Inferior parietal cortex (tissue), 1 donor: ENCODE data around the gene TUBA4A.
A peak's percentile ranks its signal among the peaks of the same experiment; 100 is the strongest.
"Not testable (repeated sequence)": the region's sequence is repeated elsewhere in the genome, so short reads cannot be mapped to it uniquely, and the experiment has no call there.

Experiments
- DNase-seq: peaks from one replicate; pipeline ENCODE4 v3.0.0-alpha.2; 2016; ENCODE audit errors: extremely low spot score

The TUBA4A gene

DNA sequence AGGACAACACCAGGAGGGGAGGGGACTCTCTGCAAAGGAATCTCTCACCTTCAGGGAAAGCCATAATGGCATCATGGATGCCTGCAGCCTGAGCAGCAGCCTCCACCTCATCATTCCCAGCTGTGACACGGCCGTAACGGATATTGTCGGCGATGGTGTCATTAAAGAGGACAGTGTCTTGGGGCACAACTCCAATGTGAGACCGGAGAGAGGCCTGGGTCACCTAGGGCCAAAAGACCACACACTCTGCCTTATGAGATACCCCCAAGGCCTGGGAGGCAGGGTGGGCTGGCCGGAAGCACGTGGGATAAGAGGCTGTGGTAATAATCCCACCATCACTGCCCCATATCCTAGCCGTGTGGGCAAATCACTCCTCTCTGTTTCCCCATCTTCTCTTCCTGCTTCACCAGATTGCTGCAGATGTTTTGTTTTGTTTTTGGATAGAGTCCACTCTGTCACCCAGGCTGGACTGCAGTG lies 42.8 kb downstream of the TUBA4A start:
- DNase-seq, result no peak

DNA sequence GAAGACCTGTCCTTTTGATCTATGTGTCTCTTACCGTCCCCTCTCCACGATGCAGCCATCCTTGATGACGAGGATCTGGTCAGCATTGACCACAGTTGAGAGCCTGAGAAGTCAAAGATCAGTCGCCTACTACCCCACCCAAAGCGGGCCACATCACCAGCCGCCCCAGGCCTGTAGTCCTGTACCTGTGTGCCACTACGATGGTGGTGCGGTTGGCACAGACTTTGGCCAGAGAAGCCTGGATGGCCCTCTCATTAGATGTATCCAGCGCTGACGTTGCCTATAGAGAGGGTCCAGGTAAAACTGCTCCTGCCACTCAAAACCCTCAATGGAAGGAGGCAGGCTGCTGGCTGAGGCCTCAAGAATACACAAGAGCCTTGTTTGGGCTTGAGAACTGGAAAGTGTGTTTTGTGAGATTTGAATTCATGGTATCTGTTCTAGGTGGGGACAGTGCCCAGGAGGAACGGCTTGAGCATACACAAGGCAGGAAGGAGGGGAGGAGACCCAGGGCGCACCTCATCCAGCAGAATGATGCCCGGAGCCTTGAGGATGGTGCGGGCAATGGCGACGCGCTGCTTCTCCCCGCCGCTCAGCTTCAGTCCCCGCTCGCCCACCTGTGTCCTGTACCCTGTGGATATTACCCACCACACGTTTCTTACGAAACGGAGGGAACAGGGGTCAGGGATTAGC lies 43.4 kb downstream of the TUBA4A start:
- DNase-seq, result no peak

GRCh38 chr2:219209236-219210195 lies 44.2 kb downstream of the TUBA4A start:
- DNase-seq, result no peak

GRCh38 chr2:219207884-219208740 lies 45.6 kb downstream of the TUBA4A start:
- no peak for DNase-seq

- DNase-seq, result peak; percentile 43
Measured at GRCh38 chr2:219207134-219207883, 46.4 kb downstream of the TUBA4A start.

DNA sequence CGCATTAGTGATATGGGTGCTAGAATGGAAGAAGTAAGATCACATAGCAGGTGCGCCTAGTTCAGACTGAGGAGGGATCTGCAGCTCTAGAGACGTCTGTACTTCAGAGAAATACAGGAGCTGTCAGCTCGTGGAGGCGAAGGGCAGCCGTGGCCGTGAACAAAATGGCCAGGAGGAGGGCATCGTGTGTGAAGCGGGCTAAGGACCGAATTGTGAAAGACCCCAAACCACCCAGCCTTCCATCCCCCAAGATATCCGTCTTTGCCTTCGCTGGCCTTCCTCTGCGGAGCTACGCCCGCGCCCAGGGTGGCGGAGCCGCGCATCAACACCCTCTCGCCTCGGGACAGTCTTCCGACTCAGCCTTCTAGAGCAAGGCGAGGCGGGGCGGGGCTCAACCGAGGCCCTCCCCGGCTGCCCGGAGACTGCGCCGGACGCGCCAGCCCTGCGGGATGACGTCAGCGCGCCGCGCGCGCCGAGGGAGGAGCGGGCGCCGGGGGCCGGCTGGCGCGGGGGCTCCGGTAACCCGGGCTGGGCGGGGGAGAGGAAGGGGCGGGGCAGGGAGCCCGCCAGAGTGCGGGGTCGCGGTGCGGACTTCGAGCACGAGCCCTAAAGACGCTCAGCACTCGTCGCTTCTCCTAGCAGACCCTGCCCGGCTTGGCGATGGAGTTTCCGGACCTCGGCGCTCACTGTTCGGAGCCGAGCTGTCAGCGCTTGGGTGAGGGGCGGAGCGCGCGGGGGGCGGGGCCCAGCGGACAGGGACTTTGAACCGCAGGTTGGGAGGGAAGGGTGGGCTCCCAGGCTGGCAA lies 47.2 kb downstream of the TUBA4A start, which contains the start of gene ZFAND2B:
TSS of gene ZFAND2B (plus strand) at position 455 of the 806 bp plus-strand sequence. CDS start at position 661, 206 bp downstream.
- peak; percentile 94 for DNase-seq

DNA sequence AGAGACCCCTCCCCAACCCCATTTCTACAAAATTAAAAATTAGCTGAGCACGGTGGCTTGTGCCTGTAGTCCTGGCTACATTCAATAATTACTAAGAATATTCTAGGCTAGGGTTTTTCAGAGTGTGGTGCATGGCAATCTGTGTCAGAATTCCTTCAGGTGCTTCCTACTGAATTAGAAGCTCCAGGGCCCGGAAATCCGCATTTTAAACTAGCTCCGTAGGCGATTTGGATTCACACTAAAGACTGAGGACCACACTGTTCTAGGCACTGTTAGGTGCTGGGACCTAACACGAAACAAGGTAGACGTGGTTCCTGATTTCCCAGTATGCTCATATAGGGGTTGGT lies 47.8 kb downstream of the TUBA4A start:
- no peak for DNase-seq

GRCh38 chr2:219205165-219205538 lies 48.6 kb downstream of the TUBA4A start:
- no peak for DNase-seq

DNA sequence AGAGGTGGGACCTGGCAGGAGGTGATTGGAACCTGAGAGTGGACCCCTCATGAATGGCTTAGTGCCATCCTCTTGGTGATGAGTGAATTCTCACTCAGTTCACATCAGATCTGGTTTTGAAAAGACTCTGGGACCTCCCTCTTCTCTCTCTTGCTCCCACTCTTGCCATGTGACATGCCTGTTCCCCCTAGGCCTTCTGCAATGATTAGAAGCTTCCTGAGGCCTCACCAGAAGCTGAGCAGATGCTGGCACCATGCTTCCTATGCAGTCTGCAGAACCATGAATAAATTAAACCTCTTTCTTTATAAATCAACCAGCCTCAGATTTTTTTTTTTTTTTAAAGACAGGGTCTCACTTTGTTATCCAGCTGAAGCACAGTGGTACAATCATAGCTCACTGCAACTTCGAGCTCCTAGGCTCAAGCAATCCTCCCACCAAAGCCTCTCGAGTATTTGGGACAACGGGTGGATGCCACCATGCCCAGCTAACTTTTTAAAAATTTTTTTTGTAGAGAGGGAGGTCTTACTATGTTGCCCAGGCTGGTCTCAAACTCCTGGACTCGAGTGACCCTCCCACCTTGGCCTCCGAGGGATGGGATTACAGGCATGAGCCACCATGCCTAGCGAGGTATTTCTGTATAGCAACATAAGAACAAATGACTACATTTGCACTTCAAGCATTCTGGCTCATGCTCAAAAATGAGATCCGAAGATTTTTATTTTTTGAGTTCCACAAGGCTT lies 49.1 kb downstream of the TUBA4A start:
- DNase-seq, result no peak

DNA sequence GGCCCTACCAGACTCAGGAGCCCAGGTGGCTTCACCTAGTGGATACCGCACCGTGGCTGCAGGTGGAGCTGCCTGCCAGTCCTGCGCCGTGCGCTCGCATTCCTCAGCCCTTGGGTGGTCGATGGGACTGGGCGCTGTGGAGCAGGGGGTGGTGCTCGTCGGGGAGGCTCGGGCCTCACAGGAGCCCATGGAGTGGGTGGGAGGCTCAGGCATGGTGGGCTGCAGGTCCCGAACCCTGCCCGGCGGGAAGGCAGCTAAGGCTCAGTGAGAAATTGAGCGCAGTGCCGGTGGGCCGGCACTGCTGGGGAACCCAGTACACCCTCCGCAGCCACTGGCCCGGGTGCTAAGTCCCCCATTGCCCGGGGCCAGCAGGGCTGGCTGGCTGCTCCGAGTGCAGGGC lies 52.4 kb downstream of the TUBA4A start:
- DNase-seq, result not testable (repeated sequence)

DNA sequence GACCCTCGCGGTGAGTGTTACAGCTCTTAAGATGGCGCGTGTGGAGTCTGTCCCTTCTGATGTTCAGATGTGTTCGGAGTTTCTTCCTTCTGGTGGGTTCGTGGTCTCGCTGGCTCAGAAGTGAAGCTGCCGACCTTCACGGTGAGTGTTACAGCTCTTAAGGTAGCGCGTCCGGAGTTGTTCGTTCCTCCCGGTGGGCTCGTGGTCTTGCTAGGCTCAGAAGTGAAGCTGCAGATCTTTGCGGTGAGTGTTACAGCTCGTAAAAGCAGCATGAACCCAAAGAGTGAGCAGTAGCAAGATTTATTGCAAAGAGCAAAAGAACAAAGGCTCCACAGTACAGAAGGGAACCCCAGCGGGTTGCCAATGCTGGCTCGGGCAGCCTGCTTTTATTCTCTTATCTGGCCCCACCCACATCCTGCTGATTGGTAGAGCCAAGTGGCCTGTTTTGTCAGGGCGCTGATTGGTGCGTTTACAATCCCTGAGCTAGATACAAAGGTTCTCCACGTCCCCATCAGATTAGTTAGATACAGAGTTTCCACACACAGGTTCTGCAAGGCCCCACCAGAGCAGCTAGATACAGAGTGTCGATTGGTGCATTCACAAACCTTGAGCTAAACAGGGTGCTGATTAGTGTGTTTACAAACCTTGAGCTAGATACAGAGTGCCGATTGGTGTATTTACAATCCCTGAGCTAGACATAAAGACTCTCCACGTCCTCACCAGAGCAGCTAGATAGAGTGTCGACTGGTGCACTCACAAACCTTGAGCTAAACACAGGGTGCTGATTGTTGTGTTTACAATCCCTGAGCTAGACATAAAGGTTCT lies 53.0 kb downstream of the TUBA4A start:
- not testable (repeated sequence) for DNase-seq
